Dendritic cell treated with granulocyte-macrophage colony-stimulating factor and Interleukin-4, amounts not matched to agents 40 ng/mL and 50 ng/mL, for 4 days (primary cell): ENCODE data around the gene CCDC159.
"Not testable (repeated sequence)": the region's sequence is repeated elsewhere in the genome, so short reads cannot be mapped to it uniquely, and the experiment has no call there.

Source experiments
- H3K27ac Mint-ChIP-seq: one replicate; pipeline ENCODE4 v1.8.0; 2022; ENCODE audit warnings: mild to moderate bottlenecking, mixed read lengths
- H3K27me3 Mint-ChIP-seq: one replicate; pipeline ENCODE4 v1.8.0; 2022; ENCODE audit warnings: mild to moderate bottlenecking, mixed read lengths
- H3K36me3 Mint-ChIP-seq: one replicate; pipeline ENCODE4 v1.8.0; 2022; ENCODE audit warnings: low read depth, mixed read lengths
- H3K4me1 Mint-ChIP-seq: one replicate; pipeline ENCODE4 v1.8.0; 2022; ENCODE audit warnings: low read depth, mixed read lengths
- H3K4me3 Mint-ChIP-seq: one replicate; pipeline ENCODE4 v1.8.0; 2022; ENCODE audit warnings: mild to moderate bottlenecking, moderate library complexity, mixed read lengths
- H3K9me3 Mint-ChIP-seq: one replicate; pipeline ENCODE4 v1.8.0; 2022; ENCODE audit warnings: mixed read lengths
- intact Hi-C: fragments of 100-400 bp; cut with micrococcal nuclease; formaldehyde crosslinking; loops from one replicate; pipeline ENCODE4 v1.15.0; 2022

The CCDC159 gene

DNA sequence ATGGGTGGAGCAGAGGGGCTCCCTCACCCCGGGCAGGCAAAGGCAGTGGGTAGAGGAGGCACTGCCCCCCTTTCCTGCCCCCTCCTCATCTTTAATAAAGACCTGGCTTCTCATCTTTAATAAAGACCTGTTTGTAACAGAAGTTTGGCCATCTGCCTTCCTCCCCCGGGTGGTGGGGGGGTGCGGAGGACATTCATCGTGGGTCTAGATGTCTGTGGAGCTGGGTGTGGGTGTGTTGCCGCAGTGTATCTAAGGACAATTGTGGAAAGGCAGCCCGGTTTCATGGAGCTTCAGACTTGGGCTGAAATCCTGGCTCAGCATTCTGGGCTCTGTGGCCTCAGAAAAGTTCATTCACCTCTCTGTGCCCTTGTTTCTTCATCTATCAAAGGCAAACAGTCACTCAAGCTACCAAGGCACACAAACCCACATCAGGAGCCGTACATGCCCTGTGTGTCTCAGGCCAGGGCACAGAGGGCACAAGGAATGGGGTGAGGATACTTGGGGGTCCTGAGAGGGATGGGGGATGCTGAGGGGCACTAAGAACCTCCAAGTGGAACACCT is 19.3 kb downstream of the CCDC159 start:
- Mint-ChIP-seq H3K36me3 (peaks cover 79% of the 10 kb centered on the region), H3K27ac (no peak overlapping the region), H3K9me3 (no peaks in the 10 kb centered on the region), H3K4me1 (no peaks in the 10 kb centered on the region), H3K4me3 (no peak overlapping the region), H3K27me3 (no peaks in the 10 kb centered on the region)
- intact Hi-C loops, result no loop called here

DNA sequence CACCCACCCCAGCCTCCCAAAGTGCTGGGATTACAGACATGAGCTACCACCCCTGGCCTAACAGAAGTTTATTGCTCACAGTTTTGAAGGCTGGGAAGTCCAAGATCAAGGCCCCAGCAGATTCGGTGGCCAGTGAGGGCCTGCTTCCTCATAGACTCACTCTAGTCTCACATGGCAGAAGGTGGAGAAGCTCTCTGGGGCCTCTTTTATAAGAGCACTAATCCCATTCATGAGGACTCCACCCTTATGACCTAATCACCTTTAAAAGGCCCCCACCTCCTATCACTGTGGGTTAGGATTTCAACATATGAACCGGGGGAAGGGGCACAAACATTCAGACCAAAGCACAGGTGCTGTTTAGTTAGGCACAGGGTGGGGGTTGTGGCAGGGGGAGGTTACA is 21.2 kb downstream of the CCDC159 start:
- H3K27me3 Mint-ChIP-seq, result no peaks in the 10 kb centered on the region
- no peak overlapping the region for H3K27ac Mint-ChIP-seq
- H3K36me3 Mint-ChIP-seq, result peaks cover 72% of the 10 kb centered on the region

DNA sequence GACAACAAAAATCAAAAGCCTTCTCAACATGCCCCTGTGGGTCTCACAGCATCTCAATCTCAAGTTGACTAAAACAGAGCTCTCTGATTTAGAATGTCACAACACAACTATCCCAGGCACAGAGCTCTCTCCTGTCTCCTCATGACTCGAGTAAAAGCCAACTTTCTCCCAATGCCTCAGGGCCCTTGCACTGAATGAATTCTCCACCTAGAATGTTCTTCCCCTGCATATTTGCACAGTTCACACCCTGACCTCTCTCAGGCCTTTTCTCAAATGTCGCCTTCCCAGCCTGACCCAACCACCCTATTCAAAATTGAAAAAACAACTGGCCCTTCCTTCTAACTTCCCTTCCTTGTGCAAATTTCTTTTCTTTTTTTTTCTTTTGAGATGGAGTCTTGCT is 24.4 kb downstream of the CCDC159 start:
- Mint-ChIP-seq H3K4me1 (peaks cover 3% of the 10 kb centered on the region), H3K36me3 (peaks cover 49% of the 10 kb centered on the region), H3K27me3 (no peaks in the 10 kb centered on the region), H3K4me3 (no peak overlapping the region), H3K9me3 (no peaks in the 10 kb centered on the region), H3K27ac (no peak overlapping the region)
- intact Hi-C loops, result no loop called here

More for the DNA sequence above, 21.2 kb downstream of the CCDC159 start:
- Mint-ChIP-seq H3K9me3 (no peaks in the 10 kb centered on the region), H3K4me3 (no peak overlapping the region), H3K4me1 (no peaks in the 10 kb centered on the region)
- intact Hi-C loops, result no loop called here

DNA sequence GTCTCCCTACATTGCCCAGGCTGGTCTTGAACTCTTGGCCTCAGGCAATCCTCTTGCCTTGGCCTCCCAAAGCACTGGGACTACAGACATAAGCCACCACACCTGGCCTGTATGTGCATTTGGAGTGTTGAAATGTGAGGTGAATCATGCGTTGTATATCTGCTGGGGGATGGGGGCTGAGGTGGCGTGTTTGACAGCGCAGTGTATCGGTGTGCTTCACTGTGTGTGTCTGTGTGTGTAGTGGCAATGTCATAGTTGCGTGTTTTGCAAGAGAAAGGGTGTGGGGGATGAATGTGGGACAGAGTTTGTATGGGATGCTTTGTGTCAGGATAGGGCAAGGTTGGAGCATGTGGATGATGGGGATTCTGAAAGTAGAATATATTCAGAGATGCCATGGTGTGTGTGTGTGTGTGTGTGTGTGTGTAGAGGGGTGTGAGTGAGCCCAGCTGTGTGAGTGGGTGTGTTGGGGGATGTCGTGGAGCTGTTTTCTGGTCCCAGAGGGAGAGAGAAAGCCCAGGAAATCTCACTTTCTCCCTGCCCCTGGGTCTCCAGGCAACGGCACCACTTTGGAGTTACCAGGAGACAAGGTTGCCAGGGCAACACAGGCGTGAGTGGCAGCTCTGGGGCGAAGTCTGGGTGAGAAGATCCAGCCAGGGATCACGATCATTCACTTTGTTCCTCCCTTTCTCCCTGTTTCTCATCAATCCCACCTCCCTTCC is 27.0 kb downstream of the CCDC159 start:
- Mint-ChIP-seq H3K4me3 (peak overlapping the region; percentile 7), H3K4me1 (peaks cover 25% of the 10 kb centered on the region), H3K27ac (no peak overlapping the region), H3K9me3 (no peaks in the 10 kb centered on the region), H3K36me3 (peaks cover 42% of the 10 kb centered on the region), H3K27me3 (no peaks in the 10 kb centered on the region)
- intact Hi-C loops, result no loop called here

DNA sequence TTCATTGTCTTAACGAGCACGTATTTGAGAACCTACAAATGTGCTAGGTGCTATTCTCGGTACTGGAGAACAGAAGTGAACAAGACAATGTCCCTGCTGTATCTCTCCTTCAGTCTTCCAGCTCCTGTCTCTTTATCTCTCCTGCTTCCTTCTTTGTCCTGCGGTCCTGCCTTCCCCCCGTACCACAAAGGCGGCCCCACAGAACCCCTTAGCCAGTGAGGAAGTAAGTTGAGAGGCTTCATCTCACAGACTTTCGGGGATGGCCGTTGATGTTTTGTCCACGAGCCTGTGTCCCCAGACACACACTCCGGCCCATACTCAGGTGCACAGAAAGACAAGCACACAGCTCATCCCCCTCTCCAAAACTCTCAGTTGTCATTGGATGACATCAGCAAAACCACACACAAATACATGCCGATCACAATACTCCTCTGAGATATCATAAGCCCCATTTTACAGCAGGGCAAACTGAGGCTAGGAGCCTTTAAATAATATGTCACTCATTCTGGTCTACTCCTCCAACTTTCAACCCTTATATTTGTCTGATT is 27.6 kb downstream of the CCDC159 start:
- peaks cover 42% of the 10 kb centered on the region for H3K36me3 Mint-ChIP-seq
- H3K4me1 Mint-ChIP-seq, result peaks cover 29% of the 10 kb centered on the region
- no peak overlapping the region for H3K4me3 Mint-ChIP-seq
- intact Hi-C loops, result loop anchor here (1.0 to 2.0 kb wide), 2 partner anchors 28 to 81 kb away; partner anchors contain the start of genes CCDC159 and TMEM205
- no peaks in the 10 kb centered on the region for H3K9me3 Mint-ChIP-seq
- no peaks in the 10 kb centered on the region for H3K27me3 Mint-ChIP-seq
- no peak overlapping the region for H3K27ac Mint-ChIP-seq

DNA sequence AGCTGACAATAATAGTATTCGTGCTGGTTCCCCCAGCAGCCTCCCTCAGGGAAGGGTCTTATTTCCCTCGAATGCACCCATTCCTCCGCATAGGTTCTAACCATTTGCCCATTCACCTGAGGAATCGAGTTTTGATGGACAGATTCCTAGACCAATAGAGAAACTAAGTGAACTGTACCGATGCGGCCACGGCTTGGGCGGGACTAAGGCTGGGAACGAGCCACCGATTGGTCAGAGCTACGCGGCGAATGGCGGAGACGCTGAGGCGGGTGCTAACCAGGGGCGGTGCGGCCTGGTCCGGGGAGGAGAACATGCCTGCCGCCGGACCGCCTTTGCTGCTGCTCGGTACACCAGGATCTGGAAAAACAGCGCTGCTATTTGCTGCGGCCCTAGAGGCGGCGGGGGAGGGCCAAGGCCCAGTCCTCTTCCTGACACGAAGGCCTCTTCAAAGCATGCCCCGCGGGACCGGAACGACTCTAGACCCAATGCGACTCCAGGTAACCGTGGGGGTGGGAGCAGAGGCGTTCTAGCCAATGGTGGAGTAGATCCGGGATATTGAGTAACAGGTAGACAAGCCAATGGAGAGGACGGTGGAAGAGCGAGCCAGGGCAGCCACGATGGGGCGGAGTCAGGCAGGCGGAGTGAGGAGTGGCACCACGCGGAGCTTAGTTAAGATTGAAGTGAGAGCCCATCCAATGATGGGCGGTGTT is 28.3 kb downstream of the CCDC159 start, which contains the start of gene SWSAP1:
TSS of gene SWSAP1 (plus strand) at position 234 of the 710 bp plus-strand sequence. CDS start at position 249, 15 bp downstream.
- H3K9me3 Mint-ChIP-seq, result no peaks in the 10 kb centered on the region

DNA sequence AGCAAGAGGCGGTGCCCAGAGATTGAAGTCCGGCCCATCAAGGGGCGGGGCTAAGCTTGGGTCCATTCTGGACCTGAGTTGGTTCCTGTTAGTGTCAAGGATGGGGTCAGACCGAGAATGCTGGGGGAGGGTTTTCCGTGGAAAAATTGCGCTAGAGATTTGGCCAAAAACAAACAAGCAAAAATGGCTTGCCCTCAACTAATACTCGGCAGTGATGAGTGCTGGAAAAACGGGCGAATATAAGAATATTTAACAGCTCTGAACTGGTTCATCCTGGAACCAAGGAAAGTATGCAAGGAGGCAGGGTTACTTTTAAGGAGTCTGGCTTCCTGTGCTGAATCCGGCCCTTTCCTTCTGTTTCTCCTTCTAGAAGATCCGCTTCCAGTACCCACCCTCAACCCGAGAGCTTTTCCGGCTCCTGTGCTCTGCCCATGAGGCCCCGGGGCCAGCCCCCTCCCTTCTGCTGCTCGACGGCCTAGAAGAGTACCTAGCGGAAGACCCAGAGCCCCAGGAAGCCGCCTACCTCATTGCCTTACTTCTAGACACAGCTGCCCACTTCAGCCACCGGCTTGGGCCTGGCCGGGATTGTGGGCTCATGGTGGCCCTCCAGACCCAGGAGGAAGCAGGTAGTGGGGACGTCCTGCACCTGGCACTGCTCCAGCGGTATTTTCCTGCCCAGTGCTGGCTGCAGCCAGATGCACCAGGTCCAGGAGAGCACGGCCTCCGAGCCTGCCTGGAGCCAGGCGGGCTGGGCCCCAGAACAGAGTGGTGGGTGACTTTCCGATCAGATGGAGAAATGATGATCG is 29.0 kb downstream of the CCDC159 start:
- H3K4me1 Mint-ChIP-seq, result peaks cover 35% of the 10 kb centered on the region

More for the DNA sequence above, 28.3 kb downstream of the CCDC159 start, which contains the start of gene SWSAP1:
- no peak within 1 kb of the TSS for H3K27ac Mint-ChIP-seq
- peaks cover 37% of the 10 kb centered on the region for H3K36me3 Mint-ChIP-seq
- no peaks in the 10 kb centered on the region for H3K27me3 Mint-ChIP-seq
- intact Hi-C loops, result loop anchor here (1.0 to 2.0 kb wide), 3 partner anchors 28 to 82 kb away; partner anchors contain the start of genes CCDC159, ODAD3, PRKCSH and TMEM205
- peaks cover 29% of the 10 kb centered on the region for H3K4me1 Mint-ChIP-seq
- H3K4me3 Mint-ChIP-seq, result no peak within 1 kb of the TSS

DNA sequence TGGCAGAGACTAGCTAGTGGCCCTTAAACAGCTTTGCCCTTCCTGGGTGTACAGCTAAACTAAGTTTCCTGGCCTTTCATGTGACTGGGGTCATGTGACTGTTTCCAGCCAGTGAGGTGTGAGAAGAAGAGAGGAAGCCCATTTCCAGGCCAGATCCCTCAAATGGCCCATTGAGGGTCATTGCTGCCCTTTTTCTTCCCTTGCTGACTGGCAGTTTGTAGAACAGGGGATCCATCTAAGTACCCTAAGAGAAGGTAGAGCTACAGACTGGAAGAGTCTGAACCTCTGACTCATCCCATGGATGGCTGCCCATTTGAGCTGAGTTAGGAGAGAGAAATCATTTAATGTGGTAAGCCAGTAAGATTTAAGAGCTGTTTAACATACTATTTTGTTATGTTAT is 30.9 kb downstream of the CCDC159 start:
- Mint-ChIP-seq H3K27me3 (peaks cover 7% of the 10 kb centered on the region), H3K27ac (no peak overlapping the region), H3K36me3 (peaks cover 41% of the 10 kb centered on the region), H3K4me3 (peak overlapping the region; percentile 53), H3K4me1 (peaks cover 46% of the 10 kb centered on the region), H3K9me3 (no peaks in the 10 kb centered on the region)
- intact Hi-C loops, result no loop called here

More for the DNA sequence above, 29.0 kb downstream of the CCDC159 start:
- Mint-ChIP-seq H3K36me3 (peaks cover 42% of the 10 kb centered on the region), H3K27me3 (no peaks in the 10 kb centered on the region), H3K4me3 (no peak overlapping the region), H3K27ac (no peak overlapping the region), H3K9me3 (no peaks in the 10 kb centered on the region)
- intact Hi-C loops, result loop anchor here (1.0 to 2.0 kb wide), 2 partner anchors 60 to 83 kb away; partner anchors contain the start of genes ODAD3 and PRKCSH

DNA sequence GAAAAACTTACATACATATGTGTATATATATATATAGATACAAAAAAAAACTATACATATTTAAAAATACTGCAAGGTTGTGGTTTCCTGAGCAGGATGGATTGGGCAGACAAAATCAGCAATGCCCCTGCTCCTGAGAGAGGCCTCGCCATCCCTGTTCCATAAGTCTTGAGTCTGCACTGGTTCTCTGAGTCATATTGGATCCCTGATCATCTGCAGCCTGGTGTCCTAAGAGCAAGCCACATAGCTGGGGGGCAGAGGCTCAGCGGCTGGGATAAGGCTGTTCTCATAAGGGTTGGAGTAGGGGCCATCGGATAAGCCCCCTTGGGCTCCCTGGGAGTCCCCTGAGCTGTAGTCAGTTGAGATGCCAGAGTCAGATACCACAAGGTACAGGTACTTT is 31.4 kb downstream of the CCDC159 start:
- intact Hi-C loops, result no loop called here
- Mint-ChIP-seq H3K9me3 (no peaks in the 10 kb centered on the region), H3K4me3 (no peak overlapping the region), H3K27ac (no peak overlapping the region), H3K4me1 (peaks cover 50% of the 10 kb centered on the region), H3K36me3 (peaks cover 41% of the 10 kb centered on the region), H3K27me3 (peaks cover 12% of the 10 kb centered on the region)

DNA sequence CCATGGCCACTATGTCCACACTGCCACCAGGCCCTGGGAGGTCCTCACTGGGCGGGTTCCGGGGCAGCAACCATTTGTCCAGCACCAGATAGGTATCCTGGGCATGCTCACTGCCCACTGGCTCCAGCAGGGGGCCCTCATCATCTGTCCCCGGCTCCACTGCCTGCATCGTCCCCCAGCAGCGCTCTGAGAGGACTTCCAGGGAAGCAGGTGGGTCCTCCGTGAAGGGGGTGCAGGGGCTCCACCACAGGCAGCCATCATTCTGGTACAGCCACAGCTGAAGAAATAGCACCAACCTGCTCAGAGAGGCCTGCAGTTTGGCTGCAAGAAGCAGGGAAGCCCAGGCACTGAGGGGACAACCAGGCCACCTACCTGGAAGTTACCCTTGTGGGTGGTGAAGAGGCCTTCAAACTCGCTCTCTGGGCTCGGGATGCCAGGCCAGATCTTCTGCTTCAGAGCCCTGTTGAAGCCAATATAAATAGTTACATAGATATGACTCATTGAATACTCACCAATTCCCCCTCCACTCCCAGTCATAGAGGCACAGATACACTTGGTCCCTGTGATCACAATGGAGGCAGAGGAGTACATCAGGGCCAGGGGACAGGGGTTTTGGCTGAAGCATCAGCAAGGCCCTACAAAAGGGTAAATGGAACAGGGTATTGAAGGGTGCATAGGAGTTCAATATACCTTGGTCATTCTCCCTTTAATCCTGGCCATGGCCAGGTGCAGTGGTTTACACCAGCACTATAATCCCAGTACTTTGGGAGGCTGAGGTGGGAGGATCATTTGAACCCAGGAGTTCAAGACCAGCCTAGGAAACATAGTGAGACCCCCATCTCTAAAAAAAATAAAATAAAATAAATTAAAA is 32.2 kb downstream of the CCDC159 start:
- Mint-ChIP-seq H3K27ac (peak overlapping the region; percentile 40), H3K36me3 (peaks cover 41% of the 10 kb centered on the region), H3K27me3 (peaks cover 20% of the 10 kb centered on the region), H3K4me1 (peaks cover 58% of the 10 kb centered on the region), H3K4me3 (no peak overlapping the region), H3K9me3 (no peaks in the 10 kb centered on the region)
- intact Hi-C loops, result no loop called here

DNA sequence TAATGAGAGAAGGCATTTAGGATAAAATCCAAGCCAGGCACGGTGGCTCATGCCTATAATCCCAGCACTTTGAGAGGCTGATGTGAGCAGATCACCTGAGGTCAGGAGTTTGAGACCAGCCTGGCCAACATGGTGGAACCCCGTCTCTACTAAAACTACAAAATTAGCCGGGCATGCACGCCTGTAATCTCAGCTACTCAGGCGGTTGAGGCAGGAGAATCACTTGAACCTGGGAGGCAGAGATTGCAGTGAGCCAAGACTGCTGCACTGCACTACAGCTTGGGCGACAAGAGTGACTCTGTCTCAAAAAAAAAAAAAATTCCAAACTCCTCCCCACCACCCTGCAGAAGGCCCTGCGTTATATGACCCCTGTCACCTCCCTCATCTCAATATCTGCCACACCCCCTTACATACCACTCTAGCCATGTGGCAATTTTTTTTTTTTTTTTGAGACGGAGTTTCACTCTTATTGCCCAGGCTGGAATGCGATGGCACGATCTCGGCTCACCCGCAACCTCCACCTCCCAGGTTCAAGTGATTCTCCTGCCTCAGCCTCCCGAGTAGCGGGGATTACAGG is 33.0 kb downstream of the CCDC159 start:
- H3K4me3 Mint-ChIP-seq, H3K9me3 Mint-ChIP-seq, intact Hi-C loops: not testable (repeated sequence)
- Mint-ChIP-seq H3K27me3 (peaks cover 24% of the 10 kb centered on the region), H3K27ac (peak overlapping the region; percentile 82), H3K4me1 (peaks cover 66% of the 10 kb centered on the region), H3K36me3 (peaks cover 41% of the 10 kb centered on the region)

DNA sequence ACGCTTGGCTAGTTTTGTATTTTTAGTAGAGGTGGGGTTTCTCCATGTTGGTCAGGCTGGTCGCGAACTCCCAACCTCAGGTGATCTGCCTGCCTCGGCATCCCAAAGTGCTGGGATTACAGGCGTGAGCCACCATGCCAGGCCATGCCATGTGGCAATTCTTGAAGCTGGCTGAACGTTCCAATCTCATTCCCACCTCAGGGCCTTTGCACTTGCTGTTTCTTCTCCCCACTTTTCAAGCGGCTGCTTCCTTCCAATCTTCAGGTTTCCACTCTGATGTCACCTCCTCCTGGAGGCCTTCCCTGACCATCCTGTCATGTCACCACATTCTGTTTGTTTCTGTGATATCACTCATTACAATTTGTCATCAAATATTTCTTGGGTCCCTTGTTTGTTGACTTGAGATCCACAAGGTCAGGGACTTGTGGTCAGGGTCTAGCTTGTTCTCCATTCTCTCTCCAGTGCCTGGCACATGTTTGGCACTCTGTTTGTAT is 33.6 kb downstream of the CCDC159 start:
- Mint-ChIP-seq H3K4me3 (peak overlapping the region; percentile 83), H3K4me1 (peaks cover 71% of the 10 kb centered on the region), H3K36me3 (peaks cover 41% of the 10 kb centered on the region), H3K9me3 (no peaks in the 10 kb centered on the region), H3K27me3 (peaks cover 28% of the 10 kb centered on the region), H3K27ac (peak overlapping the region; percentile 82)
- intact Hi-C loops, result loop anchor here (2.0 kb wide), 1 partner anchor 43 kb away; no protein-coding TSS in a partner anchor
